Frontal cortex (tissue), 4 donors: ENCODE data around the gene FCAR. TPM values are rescaled to one million over a fixed set of nuclear protein-coding genes. Genes with fewer than 3 reads are reported as not detected.
"Not testable (repeated sequence)": the region's sequence is repeated elsewhere in the genome, so short reads cannot be mapped to it uniquely, and the experiment has no call there.

Source experiments
- DNase-seq, 2 donors: peaks; one replicate each; pipeline ENCODE4 v3.0.0; 2012; ENCODE audit warnings: low spot score in 2 of 2
- FAIRE-seq: peaks from 2 replicates; lab custom pipeline; 2012; peaks lifted over from hg19 to GRCh38; lab: Jason Lieb, UNC
- total RNA-seq: library from RNA; depleted of rRNA; stranded (reverse); fragments of >200 nt; gene quantifications from one replicate; pipeline ENCODE4 v1.2.3, GENCODE V29; 2014
- donor health status: control.
- donor health status: control.
- donor health status: control.

The FCAR gene
- total RNA-seq, 1 donor from 2014 or later = 0.41 TPM

- DNase-seq (no peak), FAIRE-seq (no peak)
Observed at GRCh38 chr19:54889566-54889965, 15.5 kb downstream of the FCAR start.

DNA sequence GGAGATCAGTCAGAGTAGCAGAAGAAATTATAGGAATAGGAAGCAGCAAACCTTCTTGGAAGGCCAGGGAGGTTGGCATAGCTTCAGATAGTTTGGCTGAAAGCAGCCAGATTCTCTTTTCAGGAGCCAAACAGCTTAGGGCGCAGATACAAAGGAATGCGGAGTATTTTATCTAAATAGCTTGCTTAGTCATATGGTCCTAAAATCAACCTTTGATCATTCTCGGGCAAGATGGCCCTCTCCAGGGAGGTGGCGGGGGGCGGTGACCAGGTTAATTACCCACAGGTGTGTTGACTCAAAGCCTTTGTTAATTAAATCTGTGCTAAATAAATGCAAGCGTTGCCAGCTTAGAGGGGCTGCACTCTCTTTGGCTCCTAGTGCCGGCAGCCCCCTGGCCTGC, 19.4 kb downstream of the FCAR start:
- DNase-seq = no peak

DNA sequence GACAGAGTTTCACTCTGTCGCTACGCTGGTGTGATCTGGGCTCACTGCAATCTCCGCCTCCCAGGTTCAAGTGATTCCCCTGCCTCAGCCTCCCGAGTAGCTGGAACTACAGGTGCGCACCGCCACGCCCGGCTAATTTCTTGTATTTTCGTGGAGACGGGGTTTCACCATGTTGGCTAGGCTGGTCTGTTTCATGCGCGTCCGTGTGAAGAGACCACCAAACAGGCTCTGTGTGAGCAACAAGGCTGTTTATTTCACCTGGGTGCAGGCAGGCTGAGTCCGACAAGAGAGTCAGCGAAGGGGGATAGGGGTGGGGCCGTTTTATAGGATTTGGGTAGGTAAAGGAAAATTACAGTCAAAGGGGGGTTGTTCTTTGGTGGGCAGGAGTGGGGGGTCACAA, 20.1 kb downstream of the FCAR start:
- not testable (repeated sequence) for DNase-seq, FAIRE-seq

More for the DNA sequence above, 19.4 kb downstream of the FCAR start:
- no peak for FAIRE-seq

- DNase-seq (no peak), FAIRE-seq (no peak)
Observed at GRCh38 chr19:54896036-54896435, 22.0 kb downstream of the FCAR start.

GRCh38 chr19:54898685-54899084, 24.6 kb downstream of the FCAR start:
- FAIRE-seq, DNase-seq: not testable (repeated sequence)

DNA sequence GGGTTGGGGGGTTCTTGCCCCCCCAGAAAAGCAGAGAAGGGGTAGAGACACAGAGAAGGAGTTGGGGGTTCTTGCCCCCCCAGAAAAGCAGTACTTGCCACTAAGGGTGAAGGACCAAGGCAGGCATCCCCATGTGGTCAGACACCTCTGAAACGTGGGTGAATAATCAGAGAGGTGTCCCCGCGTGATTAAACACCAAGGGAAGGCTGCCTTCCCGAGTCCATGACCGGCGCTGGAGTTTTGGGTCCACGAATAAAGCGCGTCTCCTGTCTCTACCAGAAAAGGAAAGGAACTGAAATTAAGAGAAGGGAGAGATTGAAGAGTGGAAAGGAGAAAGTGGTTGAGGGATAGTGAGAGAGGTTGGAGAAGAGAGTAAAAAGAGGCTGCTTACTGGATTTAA, 25.6 kb downstream of the FCAR start:
- not testable (repeated sequence) for FAIRE-seq

DNA sequence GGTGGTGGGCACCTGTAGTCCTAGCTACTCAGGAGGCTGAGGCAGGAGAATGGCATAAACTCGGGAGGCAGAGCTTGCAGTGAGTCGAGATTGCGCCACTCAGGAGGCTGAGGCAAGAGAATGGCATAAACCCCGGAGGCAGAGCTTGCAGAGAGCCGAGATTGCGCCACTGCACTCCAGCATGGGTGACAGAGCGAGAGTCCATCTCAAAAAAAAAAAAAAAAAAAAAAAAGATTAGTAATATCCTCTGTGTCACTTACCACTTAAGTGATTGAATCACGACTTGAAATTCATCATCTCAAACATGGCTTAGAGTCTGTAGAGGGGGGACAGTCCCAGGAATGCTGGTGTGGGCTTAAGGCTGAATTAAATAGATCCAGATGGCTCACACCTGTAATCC, 27.1 kb downstream of the FCAR start:
- not testable (repeated sequence) for FAIRE-seq, DNase-seq

More for the DNA sequence above, 25.6 kb downstream of the FCAR start:
- DNase-seq = not testable (repeated sequence)

DNA sequence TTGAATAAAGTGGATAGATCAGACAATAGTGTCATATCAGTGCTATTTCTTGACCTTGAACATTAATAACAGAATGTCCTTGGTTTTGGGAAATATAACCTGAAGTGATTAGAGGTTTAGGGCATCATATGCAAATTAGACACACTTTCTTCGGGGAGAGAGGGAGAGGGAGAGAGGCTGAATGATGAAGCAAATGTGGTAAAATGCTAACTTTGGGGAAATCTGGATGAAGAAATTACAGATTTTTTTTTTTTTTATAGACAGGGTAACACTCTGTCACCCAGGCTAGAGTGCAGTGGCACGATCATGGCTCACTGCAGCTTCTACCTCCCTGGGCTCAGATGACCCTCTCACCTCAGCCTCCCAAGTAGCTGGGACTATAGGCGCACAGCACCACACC, 28.0 kb downstream of the FCAR start:
- no peak for FAIRE-seq

GRCh38 chr19:54903303-54903702, 29.3 kb downstream of the FCAR start:
- DNase-seq = no peak
- peak; percentile 17 for FAIRE-seq

More for the DNA sequence above, 28.0 kb downstream of the FCAR start:
- no peak for DNase-seq

- not testable (repeated sequence) for FAIRE-seq, DNase-seq
Observed at GRCh38 chr19:54904261-54904660, 30.2 kb downstream of the FCAR start.

GRCh38 chr19:54905421-54905802, 31.4 kb downstream of the FCAR start:
- DNase-seq = no peak

DNA sequence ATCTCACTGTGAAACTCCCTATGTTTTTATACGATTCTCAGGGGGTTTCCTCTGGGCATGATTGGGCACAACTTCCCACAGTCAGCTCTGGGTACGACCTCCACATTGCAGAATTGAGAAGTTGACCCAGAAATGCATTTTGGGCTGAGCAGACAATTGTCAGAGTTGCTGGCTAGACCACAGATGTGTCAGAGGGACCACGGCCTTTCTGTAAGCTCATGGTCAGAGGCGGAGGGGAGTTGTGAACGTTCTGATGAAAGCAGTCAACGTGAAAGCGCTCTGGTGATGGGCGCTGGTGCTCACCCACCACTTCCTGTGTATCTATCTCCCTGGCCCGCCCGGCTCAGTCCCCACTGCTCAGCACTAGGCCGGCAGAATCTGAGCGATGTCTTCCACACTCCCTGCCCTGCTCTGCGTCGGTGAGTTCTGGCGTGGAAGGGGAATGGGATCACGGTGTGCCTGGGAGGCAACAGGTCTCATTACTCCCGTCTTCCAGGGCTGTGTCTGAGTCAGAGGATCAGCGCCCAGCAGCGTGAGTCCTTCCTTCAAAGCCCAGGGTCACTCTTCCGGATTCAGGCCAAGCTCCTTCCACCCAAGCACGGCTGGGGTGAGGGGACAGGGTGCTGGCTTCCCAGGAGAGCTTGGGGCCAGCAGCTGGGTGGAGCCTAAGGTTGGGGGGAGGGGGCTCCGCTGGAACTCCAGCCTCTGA, 31.9 kb downstream of the FCAR start, which contains the start of gene NCR1:
NCR1 (plus strand) TSS at position 346 of the 709 bp plus-strand sequence; CDS start at position 386, 40 bp downstream.
- FAIRE-seq (no peak), DNase-seq (no peak)

More at GRCh38 chr19:54905421-54905802, 31.4 kb downstream of the FCAR start:
- FAIRE-seq = no peak

- FAIRE-seq = no peak
- no peak for DNase-seq
Observed at GRCh38 chr19:54906819-54907218, 32.8 kb downstream of the FCAR start.

GRCh38 chr19:54907899-54908298, 33.9 kb downstream of the FCAR start:
- DNase-seq, FAIRE-seq: not testable (repeated sequence)

GRCh38 chr19:54916822-54917221, 42.8 kb downstream of the FCAR start:
- DNase-seq = no peak
- FAIRE-seq = no peak

- no peak for FAIRE-seq
- no peak for DNase-seq
Observed at GRCh38 chr19:54918499-54918898, 44.5 kb downstream of the FCAR start.

- not testable (repeated sequence) for FAIRE-seq, DNase-seq
Observed at GRCh38 chr19:54919646-54920563, 45.9 kb downstream of the FCAR start.

- FAIRE-seq = no peak
- DNase-seq = no peak
Observed at GRCh38 chr19:54921082-54921481, 47.0 kb downstream of the FCAR start.

GRCh38 chr19:54923276-54923675, 49.2 kb downstream of the FCAR start:
- no peak for FAIRE-seq
- no peak for DNase-seq

- no peak for FAIRE-seq
- no peak for DNase-seq
Observed at GRCh38 chr19:54928299-54928698, 54.3 kb downstream of the FCAR start.

DNA sequence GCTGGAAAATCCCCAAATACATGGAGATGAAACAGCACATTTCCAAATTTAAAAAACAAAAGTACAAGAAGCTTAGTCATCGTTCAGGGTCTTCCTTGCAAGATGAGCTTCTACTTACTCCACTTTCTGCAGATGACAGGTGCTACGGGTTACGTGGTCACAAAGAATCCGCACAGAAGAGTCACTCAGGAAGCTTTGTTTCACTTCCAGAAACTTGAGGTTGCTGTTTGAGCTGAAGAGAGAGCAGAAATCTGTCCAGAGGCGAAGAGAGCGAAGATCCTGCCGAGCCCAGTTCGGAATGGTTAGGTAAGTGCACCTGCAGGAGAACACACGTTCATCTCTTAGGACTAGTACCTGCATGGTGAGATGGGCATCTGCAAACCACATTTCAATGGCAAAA, 63.9 kb downstream of the FCAR start:
- FAIRE-seq (no peak), DNase-seq (no peak)
